OCI-LY7 (cell line): ENCODE data around the gene THSD7B. TPM values are rescaled to one million over a fixed set of nuclear protein-coding genes. Genes with fewer than 3 reads are reported as not detected.

Source experiments
- BruUV-seq: library from RNA; stranded (reverse); fragments of 400-500 nt; replicated peaks from 2 replicates; lab custom pipeline; 2021; lab: Mats Ljungman, UMichigan
- CTCF ChIA-PET: fragments of 300-600 bp; sonication (Branson Sonifier 250); formaldehyde crosslinking; loops from one replicate; lab custom pipeline; 2022; ENCODE audit warnings: antibody characterized with exemption; ENCODE audit not compliant: unreplicated experiment; lab: Charles Lee
- POLR2A ChIA-PET: fragments of 300-600 bp; sonication (Branson Sonifier 250); formaldehyde crosslinking; loops from one replicate; lab custom pipeline; 2022; ENCODE audit warnings: antibody characterized with exemption; lab: Charles Lee
- DNase-seq: peaks from one replicate; pipeline ENCODE4 v3.0.0-alpha.2; 2015; ENCODE audit warnings: low spot score
- H2AFZ ChIP-seq: fragments of 200-600 bp; sonication (generic), shearing (Covaris generic); 2 replicates; pipeline ENCODE4 v1.6.1; 2014; ENCODE audit warnings: mild to moderate bottlenecking, antibody characterized with exemption, low read length, moderate library complexity
- H3K27ac ChIP-seq: fragments of 200-600 bp; sonication (generic); 2 replicates; pipeline ENCODE4 v1.5.1; 2014; ENCODE audit warnings: mixed run types, low read depth, mild to moderate bottlenecking, moderate library complexity, low read length, inconsistent platforms; ENCODE audit not compliant: poor library complexity, severe bottlenecking
- H3K36me3 ChIP-seq: fragments of 200-600 bp; sonication (generic); 2 replicates; pipeline ENCODE4 v1.6.1; 2014; ENCODE audit warnings: mild to moderate bottlenecking, antibody characterized with exemption, low read length, moderate library complexity, mixed read lengths; ENCODE audit not compliant: insufficient read depth
- H3K4me1 ChIP-seq: fragments of 200-600 bp; sonication (generic); 2 replicates; pipeline ENCODE4 v1.5.1; 2014; ENCODE audit warnings: mild to moderate bottlenecking, low read length; ENCODE audit not compliant: insufficient read depth, poor library complexity, severe bottlenecking
- H3K4me2 ChIP-seq: fragments of 200-600 bp; sonication (generic); 2 replicates; pipeline ENCODE4 v1.6.1; 2014; ENCODE audit warnings: mild to moderate bottlenecking, low read length
- H3K4me3 ChIP-seq: fragments of 200-600 bp; sonication (generic); 2 replicates; pipeline ENCODE4 v1.5.1; 2014; ENCODE audit warnings: mild to moderate bottlenecking, low read depth, low read length; ENCODE audit not compliant: poor library complexity, severe bottlenecking
- H3K79me2 ChIP-seq: fragments of 200-600 bp; sonication (generic); 2 replicates; pipeline ENCODE4 v1.6.1; 2016; ENCODE audit warnings: low read depth, mild to moderate bottlenecking, low read length, moderate library complexity, mixed read lengths; ENCODE audit not compliant: insufficient read depth
- H3K9me2 ChIP-seq: fragments of 200-600 bp; sonication (generic); 2 replicates; pipeline ENCODE4 v1.6.1; 2016; ENCODE audit warnings: mild to moderate bottlenecking, low read length, mixed read lengths; ENCODE audit not compliant: insufficient read depth
- H3K9me3 ChIP-seq: fragments of 200-600 bp; sonication (generic); 2 replicates; pipeline ENCODE4 v1.6.1; 2014; ENCODE audit warnings: mild to moderate bottlenecking, mixed run types, low read length, mixed read lengths
- H4K20me1 ChIP-seq: fragments of 200-600 bp; sonication (generic); 2 replicates; pipeline ENCODE4 v1.6.1; 2014; ENCODE audit warnings: mild to moderate bottlenecking, antibody characterized with exemption, low read length, moderate library complexity, mixed read lengths; ENCODE audit not compliant: insufficient read depth
- CTCF ChIP-seq: fragments of 200-600 bp; sonication (generic); conservative IDR thresholded peaks from 2 replicates; pipeline ENCODE4 v1.5.1; 2014; ENCODE audit warnings: mild to moderate bottlenecking, antibody characterized with exemption, low read length, moderate library complexity, mixed read lengths
- EZH2phosphoT487 ChIP-seq: fragments of 200-600 bp; sonication (generic); IDR thresholded peaks from 2 replicates; pipeline ENCODE4 v1.6.1; 2018; ENCODE audit warnings: low read depth, borderline replicate concordance, mild to moderate bottlenecking, mixed run types, antibody characterized with exemption, low read length, moderate library complexity, mixed read lengths
- intact Hi-C: fragments of 100-400 bp; cut with micrococcal nuclease; formaldehyde crosslinking; loops from one replicate; pipeline ENCODE4 v1.10.0; 2022; ENCODE audit not compliant: unreplicated experiment
- total RNA-seq, 2 experiments: library from RNA; depleted of rRNA in 1 of 2; stranded (reverse); fragments of >200 nt in 1 of 2; shearing (Covaris generic) in 1 of 2; gene quantifications; 2 replicates each; pipeline ENCODE4 v1.2.3, GENCODE V29; 2014 to 2022

THSD7B gene
- total RNA-seq, 2 experiments from 2014 or later: 1.8 TPM

GRCh38 chr2:137202318-137202717 is 437.0 kb downstream of the THSD7B start:
- H3K4me3 ChIP-seq: no peak overlapping the region
- H3K4me2 ChIP-seq: no peak overlapping the region
- no TSS peak for BruUV-seq
- H3K36me3 ChIP-seq: no peaks in the 10 kb centered on the region
- H2AFZ ChIP-seq: no peak overlapping the region
- no peaks in the 10 kb centered on the region for H3K9me3 ChIP-seq
- ChIA-PET POLR2A (interaction anchor here (1.2 to 1.9 kb wide), 3 partner anchors 20 to 23 kb away, joined by 3 to 6 read pairs (median 4); no protein-coding TSS in a partner anchor), CTCF (no interaction called here)
- H3K9me2 ChIP-seq: no peaks in the 10 kb centered on the region
- no peak overlapping the region for H3K27ac ChIP-seq
- TF ChIP-seq CTCF (no peak), EZH2phosphoT487 (no peak)
- no peaks in the 10 kb centered on the region for H3K79me2 ChIP-seq
- no peak for DNase-seq
- peaks cover 25% of the 10 kb centered on the region for H3K4me1 ChIP-seq
- intact Hi-C loops: loop anchor here (10.0 kb wide), 1 partner anchor 808 kb away; no protein-coding TSS in a partner anchor
- H4K20me1 ChIP-seq: no peaks in the 10 kb centered on the region

- intact Hi-C loops: loop anchor here (5.0 to 10.0 kb wide), 2 partner anchors 267 to 811 kb away; no protein-coding TSS in a partner anchor
- TF ChIP-seq EZH2phosphoT487 (no peak), CTCF (no peak)
- peak overlapping the region; percentile 66 for H3K4me2 ChIP-seq
- H3K36me3 ChIP-seq: no peaks in the 10 kb centered on the region
- ChIA-PET POLR2A (interaction anchor here (1.3 to 3.4 kb wide), 4 partner anchors 10 to 24 kb away, joined by 3 to 19 read pairs (median 7); no protein-coding TSS in a partner anchor), CTCF (no interaction called here)
- peaks cover 25% of the 10 kb centered on the region for H3K4me1 ChIP-seq
- H3K9me2 ChIP-seq: no peaks in the 10 kb centered on the region
- no peaks in the 10 kb centered on the region for H4K20me1 ChIP-seq
- H3K79me2 ChIP-seq: no peaks in the 10 kb centered on the region
- H3K4me3 ChIP-seq: no peak overlapping the region
- H3K9me3 ChIP-seq: no peaks in the 10 kb centered on the region
- peak overlapping the region; percentile 38 for H2AFZ ChIP-seq
- peak; percentile 30 for DNase-seq
- BruUV-seq: no TSS peak
- peak overlapping the region; percentile 45 for H3K27ac ChIP-seq
Measured at GRCh38 chr2:137205324-137205723, 440.0 kb downstream of the THSD7B start.

- TF ChIP-seq CTCF: no peak
- no peak for TF ChIP-seq EZH2phosphoT487
- ChIA-PET CTCF (no interaction called here), POLR2A (interaction anchor here (1.3 to 3.4 kb wide), 5 partner anchors 9 to 28 kb away, joined by 3 to 19 read pairs (median 7); no protein-coding TSS in a partner anchor)
- Histone ChIP-seq H3K9me2 (no peaks in the 10 kb centered on the region), H3K27ac (peak overlapping the region; percentile 45), H3K36me3 (no peaks in the 10 kb centered on the region), H3K4me2 (peak overlapping the region; percentile 66), H2AFZ (no peak overlapping the region; the same call in 1 of the 2 replicates), H3K79me2 (no peaks in the 10 kb centered on the region), H4K20me1 (no peaks in the 10 kb centered on the region), H3K4me1 (peaks cover 25% of the 10 kb centered on the region), H3K4me3 (no peak overlapping the region), H3K9me3 (no peaks in the 10 kb centered on the region)
- intact Hi-C loops: loop anchor here (5.0 to 10.0 kb wide), 2 partner anchors 266 to 811 kb away; no protein-coding TSS in a partner anchor
- no peak for DNase-seq
- BruUV-seq: no TSS peak
Measured at GRCh38 chr2:137206069-137206468, 440.7 kb downstream of the THSD7B start.
